Measurements from ENCODE around the gene IL36G. TPM values are rescaled to one million over a fixed set of nuclear protein-coding genes. Genes with fewer than 3 reads are reported as not detected.

IL36G gene
- total and polyA plus RNA-seq, 2 donors (not counting 1 experiment from before 2014, with no cell fraction given), result not detected

DNA sequence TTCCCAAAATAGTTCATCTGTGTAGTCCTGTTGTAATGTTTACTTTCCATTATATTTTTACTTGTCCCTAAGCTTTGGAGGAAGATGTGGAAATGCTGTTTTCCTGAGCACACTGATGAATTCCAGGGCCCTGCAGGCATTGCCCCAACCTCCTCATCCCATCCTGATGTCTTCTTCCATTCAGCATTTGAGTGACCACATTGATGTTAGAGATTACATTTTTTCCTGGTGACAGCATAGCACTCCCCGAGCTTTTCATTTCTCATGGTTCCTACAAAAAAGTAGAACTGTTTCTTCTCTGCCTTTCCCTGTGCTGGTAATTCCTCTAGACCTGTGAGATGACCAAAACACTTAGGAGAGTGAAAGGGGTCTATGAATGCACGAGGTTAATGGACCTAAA, 32.3 kb downstream of the IL36G start:
- peak in 1 of 2 donors; percentile 24 for DNase-seq (ENCODE audit: low read depth in 2 of 2)
- Histone ChIP-seq H3K4me1 (ENCODE audit: control insufficient read depth, extremely low read depth, insufficient read depth, low read length) (no peaks in the 10 kb centered on the region), H2AFZ (ENCODE audit: low read length) (no peak overlapping the region), H3K79me2 (ENCODE audit: control insufficient read depth, insufficient read depth, low read length) (no peaks in the 10 kb centered on the region), H3K4me3 (replicated peaks in 1 of 4; ENCODE audit: control extremely low read depth in 1 of 4, insufficient read depth in 1 of 4, low read depth in 3 of 4, low read length in 4 of 4) (no peak overlapping the region), H3K36me3 (ENCODE audit: control insufficient read depth, insufficient read depth, low read length) (no peaks in the 10 kb centered on the region), H3K27ac (ENCODE audit: insufficient read depth, low read length) (no peak overlapping the region), H3K27me3 (ENCODE audit: control insufficient read depth, insufficient read depth, low read length) (peaks cover 2% of the 10 kb centered on the region), H3K9me3 (ENCODE audit: control insufficient read depth, insufficient read depth, low read depth, low read length) (no peaks in the 10 kb centered on the region), H4K20me1 (ENCODE audit: control insufficient read depth, extremely low read depth, insufficient read depth, low read length) (no peaks in the 10 kb centered on the region), H3K9ac (ENCODE audit: insufficient read depth, low read length) (no peak overlapping the region), H3K4me2 (ENCODE audit: extremely low read depth, insufficient read depth, low read length) (no peak overlapping the region)
- TF ChIP-seq CTCF (conservative IDR thresholded peaks at IDR 0.05 in 1 of 2, IDR thresholded peaks at IDR 0.05 in 1 of 2; ENCODE audit: low read depth in 1 of 2, low read length in 2 of 2) (no peak), EZH2 (IDR thresholded peaks at IDR 0.05; ENCODE audit: low read length, missing control alignments) (no peak)

GRCh38 chr2:113011108-113011507, 33.3 kb downstream of the IL36G start:
- H3K9ac ChIP-seq (ENCODE audit: insufficient read depth, low read length), result no peak overlapping the region
- H3K36me3 ChIP-seq (ENCODE audit: control insufficient read depth, insufficient read depth, low read length), result no peaks in the 10 kb centered on the region
- no peak overlapping the region for H2AFZ ChIP-seq (ENCODE audit: low read length)
- H3K4me2 ChIP-seq (ENCODE audit: extremely low read depth, insufficient read depth, low read length), result no peak overlapping the region
- H3K27ac ChIP-seq (ENCODE audit: insufficient read depth, low read length), result no peak overlapping the region
- H3K4me1 ChIP-seq (ENCODE audit: control insufficient read depth, extremely low read depth, insufficient read depth, low read length), result no peaks in the 10 kb centered on the region
- TF ChIP-seq CTCF (conservative IDR thresholded peaks at IDR 0.05 in 1 of 2, IDR thresholded peaks at IDR 0.05 in 1 of 2; ENCODE audit: low read depth in 1 of 2, low read length in 2 of 2), result no peak
- TF ChIP-seq EZH2 (IDR thresholded peaks at IDR 0.05; ENCODE audit: low read length, missing control alignments), result no peak
- H4K20me1 ChIP-seq (ENCODE audit: control insufficient read depth, extremely low read depth, insufficient read depth, low read length), result no peaks in the 10 kb centered on the region
- no peak for DNase-seq (ENCODE audit: low read depth in 2 of 2)
- H3K79me2 ChIP-seq (ENCODE audit: control insufficient read depth, insufficient read depth, low read length), result no peaks in the 10 kb centered on the region
- peaks cover 2% of the 10 kb centered on the region for H3K27me3 ChIP-seq (ENCODE audit: control insufficient read depth, insufficient read depth, low read length)
- no peak overlapping the region for H3K4me3 ChIP-seq (replicated peaks in 1 of 4; ENCODE audit: control extremely low read depth in 1 of 4, insufficient read depth in 1 of 4, low read depth in 3 of 4, low read length in 4 of 4)
- no peaks in the 10 kb centered on the region for H3K9me3 ChIP-seq (ENCODE audit: control insufficient read depth, insufficient read depth, low read depth, low read length)

GRCh38 chr2:113012436-113013335, 34.9 kb downstream of the IL36G start:
- H3K4me2 ChIP-seq (ENCODE audit: extremely low read depth, insufficient read depth, low read length), result no peak overlapping the region
- H3K9ac ChIP-seq (ENCODE audit: insufficient read depth, low read length), result no peak overlapping the region
- peak in 1 of 2 donors; percentile 74 for DNase-seq (ENCODE audit: low read depth in 2 of 2)

More at GRCh38 chr2:113012436-113013335, 34.9 kb downstream of the IL36G start:
- Histone ChIP-seq H3K4me1 (ENCODE audit: control insufficient read depth, extremely low read depth, insufficient read depth, low read length) (no peaks in the 10 kb centered on the region), H3K36me3 (ENCODE audit: control insufficient read depth, insufficient read depth, low read length) (no peaks in the 10 kb centered on the region), H3K27me3 (ENCODE audit: control insufficient read depth, insufficient read depth, low read length) (peaks cover 2% of the 10 kb centered on the region), H3K27ac (ENCODE audit: insufficient read depth, low read length) (no peak overlapping the region), H3K4me3 (replicated peaks in 1 of 4; ENCODE audit: control extremely low read depth in 1 of 4, insufficient read depth in 1 of 4, low read depth in 3 of 4, low read length in 4 of 4) (no peak overlapping the region), H4K20me1 (ENCODE audit: control insufficient read depth, extremely low read depth, insufficient read depth, low read length) (no peaks in the 10 kb centered on the region), H3K79me2 (ENCODE audit: control insufficient read depth, insufficient read depth, low read length) (no peaks in the 10 kb centered on the region), H3K9me3 (ENCODE audit: control insufficient read depth, insufficient read depth, low read depth, low read length) (no peaks in the 10 kb centered on the region), H2AFZ (ENCODE audit: low read length) (no peak overlapping the region)
- TF ChIP-seq CTCF (conservative IDR thresholded peaks at IDR 0.05 in 1 of 2, IDR thresholded peaks at IDR 0.05 in 1 of 2; ENCODE audit: low read depth in 1 of 2, low read length in 2 of 2) (no peak), EZH2 (IDR thresholded peaks at IDR 0.05; ENCODE audit: low read length, missing control alignments) (no peak)
